GM18519 (cell line): ENCODE results near the gene POLRMT.
"Not testable (repeated sequence)": the region's sequence is repeated elsewhere in the genome, so short reads cannot be mapped to it uniquely, and the experiment has no call there.

Source experiments
- ATAC-seq: cut with Tn5 transposase; IDR thresholded peaks from one replicate; pipeline ENCODE4 v1.9.1; 2021; ENCODE audit warnings: mild to moderate bottlenecking, moderate library complexity; ENCODE audit not compliant: unreplicated experiment, low FRiP score

The POLRMT gene

GRCh38 chr19:597406-598315, 35.7 kb downstream of the POLRMT start:
- ATAC-seq = no peak

- ATAC-seq = no peak
Observed at GRCh38 chr19:596263-596655, 37.1 kb downstream of the POLRMT start.

GRCh38 chr19:595326-596262, 37.7 kb downstream of the POLRMT start:
- no peak for ATAC-seq

GRCh38 chr19:594265-594870, 39.0 kb downstream of the POLRMT start:
- no peak for ATAC-seq

GRCh38 chr19:593505-593904, 39.8 kb downstream of the POLRMT start:
- no peak for ATAC-seq

- no peak for ATAC-seq
Observed at GRCh38 chr19:593055-593454, 40.3 kb downstream of the POLRMT start.

GRCh38 chr19:592101-592500, 41.2 kb downstream of the POLRMT start:
- ATAC-seq = no peak

GRCh38 chr19:591099-591958, 42.0 kb downstream of the POLRMT start:
- no peak for ATAC-seq

- no peak for ATAC-seq
Observed at GRCh38 chr19:590750-591098, 42.6 kb downstream of the POLRMT start.

GRCh38 chr19:590396-590745, 43.0 kb downstream of the POLRMT start:
- no peak for ATAC-seq

GRCh38 chr19:589693-590395, 43.5 kb downstream of the POLRMT start, which contains the start of gene HCN2:
Gene HCN2, plus strand, starts transcription at chr19:589881. Its CDS starts 65 bp downstream, at chr19:589946.
- ATAC-seq = no peak

GRCh38 chr19:588741-589692, 44.3 kb downstream of the POLRMT start:
- ATAC-seq = no peak

- ATAC-seq = no peak
Observed at GRCh38 chr19:588093-588740, 45.1 kb downstream of the POLRMT start.

GRCh38 chr19:585551-586110, 47.7 kb downstream of the POLRMT start:
- no peak for ATAC-seq

- not testable (repeated sequence) for ATAC-seq
Observed at GRCh38 chr19:585146-585545, 48.2 kb downstream of the POLRMT start.

- no peak for ATAC-seq
Observed at GRCh38 chr19:584240-585001, 48.9 kb downstream of the POLRMT start.

- ATAC-seq = no peak
Observed at GRCh38 chr19:583968-584239, 49.4 kb downstream of the POLRMT start.
